GM12892 (cell line): Measurements from ENCODE around the gene NFE2L3.

Experiments used
- POLR2A ChIP-seq: IDR thresholded peaks from 2 replicates; pipeline ENCODE4 v1.6.1; 2011; ENCODE audit warnings: low read depth, low read length, control low read depth
- POLR2AphosphoS5 ChIP-seq: IDR thresholded peaks from 2 replicates; pipeline ENCODE4 v1.6.1; 2011; ENCODE audit warnings: low read depth, low read length, control low read depth

DNA sequence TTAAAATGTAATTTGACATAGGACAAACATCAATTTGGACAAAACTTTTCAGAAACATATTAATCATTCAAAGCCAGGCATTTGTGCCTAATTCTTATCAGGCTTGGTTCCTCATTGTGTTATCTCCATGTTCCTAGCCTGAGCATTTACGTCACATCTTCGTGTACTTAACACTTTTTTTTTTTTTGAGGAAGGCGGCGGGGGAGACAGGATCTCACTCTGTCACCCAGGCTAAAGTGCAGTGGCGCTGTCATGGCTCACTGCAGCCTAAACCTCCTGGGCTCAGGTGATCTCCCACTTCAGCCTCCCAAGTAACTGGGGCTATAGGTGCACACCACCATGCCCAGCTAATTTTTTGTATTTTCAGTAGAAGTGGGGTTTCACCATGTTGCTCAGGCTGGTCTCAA, 28.8 kb downstream of the NFE2L3 start:
- TF ChIP-seq POLR2A: no peak
- TF ChIP-seq POLR2AphosphoS5: no peak
